Measurements from ENCODE around the gene PPP4R3A. TPM values are rescaled to one million over a fixed set of nuclear protein-coding genes. Genes with fewer than 3 reads are reported as not detected.

PPP4R3A gene
- total and polyA plus RNA-seq, 10 of the 15 experiments (the other 5 are each of a cell fraction or from before 2014, with no cell fraction given), result 19.4 to 97.8 (median 62.9) TPM

- TF ChIP-seq HSF1 (IDR thresholded peaks at IDR 0.05; ENCODE audit: low read depth, low read length) (no peak), YY1 (IDR thresholded peaks at IDR 0.05; ENCODE audit: low read depth, low read length) (no peak), STAT3 (IDR thresholded peaks at IDR 0.05; ENCODE audit: low read depth, low read length) (no peak), SIX5 (IDR thresholded peaks at IDR 0.05; ENCODE audit: low read depth, low read length, severe bottlenecking) (no peak), IRF3 (IDR thresholded peaks at IDR 0.05) (no peak), USF2 (IDR thresholded peaks at IDR 0.05; ENCODE audit: borderline replicate concordance, low read depth, low read length) (no peak), YBX1 (IDR thresholded peaks at IDR 0.05) (no peak), DPF2 (IDR thresholded peaks at IDR 0.05) (0 out of 2 replicates have a peak, but pooled peaks have one; percentile 38), ZNF384 (IDR thresholded peaks at IDR 0.05; ENCODE audit: borderline replicate concordance, low read depth, low read length) (no peak), RELA (IDR thresholded peaks at IDR 0.05; ENCODE audit: borderline replicate concordance, partially characterized antibody) (no peak), BMI1 (IDR thresholded peaks at IDR 0.05; ENCODE audit: borderline replicate concordance) (no peak), TCF7 (IDR thresholded peaks at IDR 0.05; ENCODE audit: borderline replicate concordance) (peak; percentile 87; the same call in 1 of the 2 replicates), CBFB (IDR thresholded peaks at IDR 0.05; ENCODE audit: low read depth) (0 out of 2 replicates have a peak, but pooled peaks have one; percentile 12), HDAC6 (IDR thresholded peaks at IDR 0.05; ENCODE audit: unreplicated experiment) (no peak), RBBP5 (conservative IDR thresholded peaks at IDR 0.05) (no peak), GABPA (IDR thresholded peaks at IDR 0.05; ENCODE audit: low read depth) (no peak), SREBF2 (IDR thresholded peaks at IDR 0.05; ENCODE audit: low read length) (no peak), MXI1 (IDR thresholded peaks at IDR 0.05; ENCODE audit: low read depth, low read length) (no peak), PRDM15 (CRISPR knock-in tag; IDR thresholded peaks at IDR 0.05) (no peak), SUZ12 (IDR thresholded peaks at IDR 0.05; ENCODE audit: unreplicated experiment) (no peak), POU2F2 (IDR thresholded peaks at IDR 0.05; ENCODE audit: borderline replicate concordance, low read depth, low read length) (no peak), PBX3 (IDR thresholded peaks at IDR 0.05; ENCODE audit: insufficient replicate concordance, low read depth, low read length) (no peak), HDAC2 (IDR thresholded peaks at IDR 0.05) (no peak), GATAD2B (conservative IDR thresholded peaks at IDR 0.05; ENCODE audit: low read depth) (peak; percentile 48), POLR2A (IDR thresholded peaks at IDR 0.05; ENCODE audit: low read depth, low read length) (no peak), ATF7 (IDR thresholded peaks at IDR 0.05; ENCODE audit: low read depth) (peak; percentile 49; the same call in 1 of the 2 replicates)
These were observed 91.1 kb downstream of the PPP4R3A start (continued) for GRCh38 chr14:91419044-91419397.

Data from GM12878 (cell line).